Thyroid gland (tissue), 4 donors: Measurements from ENCODE around the gene ISLR. TPM values are rescaled to one million over a fixed set of nuclear protein-coding genes. Genes with fewer than 3 reads are reported as not detected.
"Not testable (repeated sequence)": the region's sequence is repeated elsewhere in the genome, so short reads cannot be mapped to it uniquely, and the experiment has no call there.

Experiments used
- DNase-seq, 2 donors: peaks; one replicate each; pipeline ENCODE4 v3.0.0-alpha.2; 2019
- H3K27ac ChIP-seq, 3 donors: fragments of 200-600 bp; sonication (generic); 1 replicate in 2 of 3; 2 replicates in 1 of 3; pipeline ENCODE4 v1.5.1; 2016 to 2019; ENCODE audit warnings: mild to moderate bottlenecking in 1 of 3, moderate library complexity in 1 of 3
- H3K27me3 ChIP-seq: fragments of 200-600 bp; sonication (generic); one replicate; pipeline ENCODE4 v1.5.1; 2019
- H3K36me3 ChIP-seq, 2 donors: fragments of 200-600 bp; sonication (generic); one replicate each; pipeline ENCODE4 v1.5.1; 2016 to 2019
- H3K4me1 ChIP-seq, 2 donors: fragments of 200-600 bp; sonication (generic); one replicate each; pipeline ENCODE4 v1.5.1; 2017 to 2019
- H3K4me3 ChIP-seq, 3 donors: fragments of 200-600 bp; sonication (generic); replicated peaks in 1 of 3; 1 replicate in 2 of 3; 2 replicates in 1 of 3; pipeline ENCODE4 v1.5.1; 2016; ENCODE audit warnings: mild to moderate bottlenecking in 1 of 3
- H3K9me3 ChIP-seq: fragments of 200-600 bp; sonication (generic); one replicate; pipeline ENCODE4 v1.5.1; 2017
- POLR2A ChIP-seq, 2 donors: fragments of 450-650 bp; IDR thresholded peaks; one replicate each; pipeline ENCODE4 v1.6.1; 2017; ENCODE audit warnings: antibody characterized with exemption in 2 of 2, mild to moderate bottlenecking in 2 of 2, moderate library complexity in 1 of 2
- WGBS, 2 donors: methylation state at CpG; one replicate each; pipeline ENCODE4 v1.1.5; 2017; 5-methylcytosine and 5-hydroxymethylcytosine counted together
- intact Hi-C: fragments of 100-400 bp; cut with DNase I; formaldehyde crosslinking; loops from one replicate; pipeline ENCODE4 v1.15.1; 2023
- total RNA-seq, 4 donors: library from RNA; depleted of rRNA; stranded (reverse); fragments of >200 nt; gene quantifications; one replicate each; pipeline ENCODE4 v1.2.3, GENCODE V29; 2016
- TF ChIP-seq, protein P1 (sequence below), 6 experiments: fragments of 200-600 bp in 3 of 6; fragments of 450-650 bp in 3 of 6; sonication (generic) in 3 of 6; IDR thresholded peaks; one replicate each; pipeline ENCODE4 v1.5.1; 2016 to 2019; ENCODE audit warnings: antibody characterized with exemption in 6 of 6, mild to moderate bottlenecking in 2 of 6, inconsistent platforms in 1 of 6, moderate library complexity in 1 of 6

Gene ISLR
- total RNA-seq, 4 donors from 2014 or later, result 90.8 to 151 (median 97.7) TPM

DNA sequence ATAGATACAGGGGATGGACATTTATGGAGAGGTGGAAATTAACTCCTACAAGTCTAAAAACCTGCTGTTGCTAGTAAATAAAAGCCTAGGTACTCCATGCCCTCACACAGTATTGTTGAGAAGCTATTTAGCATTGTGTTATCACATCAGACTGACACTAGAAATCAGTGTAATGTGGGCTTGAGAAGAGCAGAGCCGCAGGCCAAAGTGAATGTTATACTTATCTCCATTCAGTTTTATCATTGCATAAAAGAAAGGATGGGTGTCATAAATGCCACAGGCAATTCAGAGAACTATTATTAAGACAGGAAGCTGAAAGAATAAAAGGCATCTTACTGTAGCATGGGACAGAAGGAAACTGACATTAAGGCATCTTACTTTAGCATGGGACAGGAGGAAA lies 13.7 kb upstream of the ISLR start:
- Histone ChIP-seq H3K36me3 (no peaks in the 10 kb centered on the region), H3K4me3 (no peak overlapping the region), H3K27ac (no peak overlapping the region), H3K9me3 (no peaks in the 10 kb centered on the region), H3K27me3 (no peaks in the 10 kb centered on the region), H3K4me1 (peaks cover 0 to 8% of the 10 kb centered on the region in 2 donors)
- no peak for DNase-seq
- intact Hi-C loops, result no loop called here
- 89 to 97% methylated on average over 1 of the region's 1 CpG for WGBS, 2 donors
- TF ChIP-seq POLR2A (IDR thresholded peaks at IDR 0.05), result no peak
- TF ChIP-seq, protein P1, sequence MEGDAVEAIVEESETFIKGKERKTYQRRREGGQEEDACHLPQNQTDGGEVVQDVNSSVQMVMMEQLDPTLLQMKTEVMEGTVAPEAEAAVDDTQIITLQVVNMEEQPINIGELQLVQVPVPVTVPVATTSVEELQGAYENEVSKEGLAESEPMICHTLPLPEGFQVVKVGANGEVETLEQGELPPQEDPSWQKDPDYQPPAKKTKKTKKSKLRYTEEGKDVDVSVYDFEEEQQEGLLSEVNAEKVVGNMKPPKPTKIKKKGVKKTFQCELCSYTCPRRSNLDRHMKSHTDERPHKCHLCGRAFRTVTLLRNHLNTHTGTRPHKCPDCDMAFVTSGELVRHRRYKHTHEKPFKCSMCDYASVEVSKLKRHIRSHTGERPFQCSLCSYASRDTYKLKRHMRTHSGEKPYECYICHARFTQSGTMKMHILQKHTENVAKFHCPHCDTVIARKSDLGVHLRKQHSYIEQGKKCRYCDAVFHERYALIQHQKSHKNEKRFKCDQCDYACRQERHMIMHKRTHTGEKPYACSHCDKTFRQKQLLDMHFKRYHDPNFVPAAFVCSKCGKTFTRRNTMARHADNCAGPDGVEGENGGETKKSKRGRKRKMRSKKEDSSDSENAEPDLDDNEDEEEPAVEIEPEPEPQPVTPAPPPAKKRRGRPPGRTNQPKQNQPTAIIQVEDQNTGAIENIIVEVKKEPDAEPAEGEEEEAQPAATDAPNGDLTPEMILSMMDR (IDR thresholded peaks at IDR 0.05), result no peak

DNA sequence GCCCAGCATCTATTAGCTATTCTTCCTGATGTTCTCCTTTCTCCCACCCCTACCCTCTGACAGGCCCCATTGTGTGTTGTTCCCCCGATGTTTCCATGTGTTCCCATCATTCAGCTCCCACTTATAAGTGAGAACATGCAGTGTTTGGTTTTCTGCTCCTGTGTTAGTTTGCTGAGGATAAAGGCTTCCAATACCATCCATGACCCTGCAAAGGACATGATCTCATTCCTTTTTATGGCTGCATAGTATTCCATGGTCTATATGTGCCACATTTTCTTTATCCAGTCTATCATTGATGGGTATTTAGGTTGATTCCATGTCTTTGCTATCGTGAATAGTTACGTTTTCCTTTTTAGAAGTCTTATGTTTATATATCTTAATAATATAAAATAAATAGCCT lies 13.1 kb upstream of the ISLR start:
- H3K4me3 ChIP-seq, intact Hi-C loops, H3K36me3 ChIP-seq, H3K27me3 ChIP-seq, DNase-seq, H3K4me1 ChIP-seq, H3K27ac ChIP-seq, H3K9me3 ChIP-seq: not testable (repeated sequence)
- WGBS, 2 donors, result 95 to 98% methylated on average over 3 of the region's 3 CpGs

DNA sequence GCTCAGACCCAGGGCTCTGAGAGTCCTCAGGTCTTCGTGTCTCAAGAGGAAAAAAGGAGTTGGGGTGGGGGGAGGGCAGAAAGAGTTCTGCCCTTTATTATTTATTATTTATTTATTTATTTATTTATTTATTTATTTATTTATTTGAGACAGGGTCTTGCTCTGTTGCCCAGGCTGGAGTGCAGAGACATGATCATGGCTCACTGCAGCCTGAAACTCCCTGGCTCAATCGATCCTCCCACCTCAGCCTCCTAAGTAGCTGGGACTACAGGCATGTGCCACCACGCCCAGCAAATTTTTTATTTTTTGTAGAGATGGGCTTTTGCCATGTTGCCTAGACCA lies 11.3 kb upstream of the ISLR start:
- H3K27me3 ChIP-seq, H3K27ac ChIP-seq, H3K4me1 ChIP-seq, intact Hi-C loops, DNase-seq, H3K4me3 ChIP-seq, H3K9me3 ChIP-seq, H3K36me3 ChIP-seq: not testable (repeated sequence)
- 87% methylated on average over 3 of the region's 3 CpGs for WGBS, 2 donors

DNA sequence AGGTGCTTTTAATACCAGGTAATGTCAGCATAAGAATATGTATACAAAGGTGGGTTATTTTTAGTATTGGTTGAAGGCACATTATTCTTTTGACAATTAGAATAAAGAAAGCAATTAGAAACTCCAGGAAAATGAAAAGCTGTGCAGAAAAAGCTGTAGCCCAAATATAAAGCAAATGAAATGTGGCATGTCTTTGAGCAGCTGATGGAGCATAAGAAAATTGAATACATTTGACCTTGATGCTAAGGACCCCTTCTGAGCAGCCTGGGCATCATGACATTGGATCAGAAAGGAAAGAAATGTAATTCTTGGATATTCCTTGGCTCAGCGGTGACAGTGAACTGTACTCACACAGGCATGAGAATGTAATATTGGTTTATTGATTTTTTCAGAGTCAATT lies 8.0 kb upstream of the ISLR start:
- Histone ChIP-seq H3K4me1 (no peaks in the 10 kb centered on the region), H3K36me3 (no peaks in the 10 kb centered on the region), H3K27me3 (no peaks in the 10 kb centered on the region), H3K4me3 (no peak overlapping the region), H3K27ac (no peak overlapping the region), H3K9me3 (no peaks in the 10 kb centered on the region)
- TF ChIP-seq POLR2A (IDR thresholded peaks at IDR 0.05), result no peak
- TF ChIP-seq, protein P1 (IDR thresholded peaks at IDR 0.05), result no peak
- no peak for DNase-seq
- intact Hi-C loops, result no loop called here
- 93 to 98% methylated on average over 1 of the region's 1 CpG for WGBS, 2 donors

DNA sequence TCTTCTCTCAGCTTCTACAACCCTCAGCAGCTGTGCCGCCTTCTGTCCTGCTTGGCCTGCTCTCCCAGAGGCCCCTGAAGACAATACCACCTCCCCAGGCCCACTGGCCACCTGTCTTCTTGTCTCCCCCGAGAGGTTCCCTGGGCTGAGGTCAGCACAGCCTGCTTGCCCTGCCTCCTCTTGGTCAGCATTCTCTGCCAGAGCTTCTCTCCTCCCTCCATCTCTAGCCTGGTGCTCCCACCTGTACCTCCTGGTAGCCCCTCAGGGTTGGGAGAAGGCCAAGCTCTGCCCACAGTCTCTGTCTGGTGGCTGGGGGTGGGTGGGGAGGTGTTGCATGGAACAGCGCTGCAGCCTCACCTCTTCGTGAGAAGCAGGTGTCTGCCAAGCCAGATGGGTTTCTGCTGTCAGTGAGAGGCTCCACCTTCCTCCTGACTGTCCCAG lies 5.6 kb upstream of the ISLR start:
- H3K27me3 ChIP-seq, result no peaks in the 10 kb centered on the region
- DNase-seq, result no peak
- peaks cover 5 to 13% of the 10 kb centered on the region in 2 donors for H3K4me1 ChIP-seq
- no peak for TF ChIP-seq POLR2A (IDR thresholded peaks at IDR 0.05)
- TF ChIP-seq, protein P1 (IDR thresholded peaks at IDR 0.05), result no peak
- intact Hi-C loops, result no loop called here
- WGBS, 2 donors, result 84 to 86% methylated on average over 4 of the region's 4 CpGs
- H3K9me3 ChIP-seq, result no peaks in the 10 kb centered on the region
- H3K27ac ChIP-seq, result no peak overlapping the region
- no peaks in the 10 kb centered on the region for H3K36me3 ChIP-seq
- H3K4me3 ChIP-seq, result no peak overlapping the region

DNA sequence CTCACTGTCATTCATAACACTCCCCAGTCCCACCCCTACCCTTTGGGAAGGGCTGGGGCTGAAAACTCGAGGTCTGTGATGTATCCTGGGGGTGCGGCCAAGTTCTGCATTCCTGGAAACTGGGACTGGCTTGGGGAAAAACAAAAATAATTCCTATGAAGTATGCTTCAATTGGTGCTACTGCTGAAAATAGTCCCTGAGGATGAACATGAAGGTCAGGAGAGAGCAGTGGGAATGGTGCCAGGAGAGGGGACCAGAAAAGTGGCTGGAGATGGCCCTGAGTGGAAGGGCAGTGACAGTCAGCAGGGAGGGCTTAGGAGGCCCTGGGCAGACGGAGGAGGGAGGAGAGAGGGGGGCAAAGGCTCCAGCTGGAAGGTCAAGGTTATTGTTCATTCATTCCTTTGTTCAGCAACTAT lies 4.8 kb upstream of the ISLR start:
- intact Hi-C loops, result no loop called here
- Histone ChIP-seq H3K4me1 (peaks cover 12 to 21% of the 10 kb centered on the region in 2 donors), H3K4me3 (no peak overlapping the region), H3K27me3 (no peaks in the 10 kb centered on the region), H3K27ac (no peak overlapping the region), H3K36me3 (no peaks in the 10 kb centered on the region), H3K9me3 (no peaks in the 10 kb centered on the region)
- no peak for DNase-seq
- WGBS, 2 donors, result 47 to 48% methylated on average over 3 of the region's 3 CpGs
- TF ChIP-seq, protein P1 (IDR thresholded peaks at IDR 0.05), result no peak
- TF ChIP-seq POLR2A (IDR thresholded peaks at IDR 0.05), result no peak
